IPS-11a (cell line): ENCODE results near the gene PTPRD.

Experiments
- H3K4me3 ChIP-seq: one replicate; pipeline ENCODE4 v1.5.1; 2013; ENCODE audit warnings: low read depth, low read length, control low read depth

The PTPRD gene

DNA sequence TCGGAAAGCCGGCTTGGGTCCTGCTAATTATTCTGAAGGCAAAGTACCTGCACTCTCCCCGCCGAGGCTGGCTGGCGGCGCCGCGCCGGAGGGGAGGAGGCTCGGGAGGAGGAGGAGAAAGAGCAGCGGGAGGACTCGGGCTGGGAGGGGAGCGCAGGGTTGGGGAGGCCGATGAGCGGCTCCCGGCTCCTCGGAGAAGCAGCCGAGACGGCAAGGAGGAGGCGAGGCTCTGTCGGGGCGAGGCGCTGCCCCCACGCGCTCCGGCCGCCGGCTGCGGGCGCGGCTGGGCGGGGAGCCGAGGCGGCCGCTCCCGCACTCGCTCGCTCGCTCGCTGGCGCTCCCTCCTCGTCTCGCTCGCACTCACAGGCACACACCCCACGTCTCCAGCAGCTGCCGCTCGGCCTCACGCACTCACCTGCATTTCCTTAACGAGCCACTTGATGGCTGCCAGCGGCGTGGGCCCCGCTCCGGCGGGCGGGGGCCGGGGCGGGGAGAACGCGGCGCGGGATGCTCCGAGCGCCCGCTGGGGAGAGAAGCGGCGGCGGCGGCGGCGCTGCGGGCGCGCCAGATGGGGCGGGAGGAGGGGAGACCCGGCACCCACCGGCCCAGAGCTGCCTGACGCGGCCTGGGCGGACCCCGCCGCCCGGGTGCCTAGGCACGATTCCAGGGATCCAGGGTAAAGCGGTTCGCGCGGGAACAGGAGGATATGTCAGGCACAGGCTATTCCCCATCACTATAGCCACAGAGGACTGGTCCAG is at the start of gene PTPRD:
PTPRD (minus strand) TSS at position 362 of the 758 bp plus-strand sequence.
- H3K4me3 ChIP-seq, result peak within 1 kb of the TSS; percentile 49

DNA sequence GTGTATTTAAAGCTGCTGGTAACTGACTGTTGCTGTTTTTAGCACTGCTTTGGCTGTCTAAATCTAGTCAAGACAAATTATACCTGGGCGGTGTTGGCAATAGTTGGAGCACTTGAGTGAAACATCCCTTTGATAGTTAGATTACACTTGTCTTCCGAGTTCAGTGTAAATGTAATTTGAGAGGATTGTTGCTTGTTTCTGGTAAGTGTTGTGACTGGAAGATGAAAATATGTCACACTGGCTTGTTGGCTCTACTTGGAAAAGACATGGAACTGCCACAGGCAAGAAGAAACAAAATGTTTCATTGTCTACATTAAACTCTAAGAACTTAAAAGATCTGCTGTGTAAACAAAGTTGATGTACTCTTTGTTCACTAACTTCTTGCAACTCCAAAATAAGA is 49.2 kb upstream of the PTPRD start:
- H3K4me3 ChIP-seq, result no peak overlapping the region

DNA sequence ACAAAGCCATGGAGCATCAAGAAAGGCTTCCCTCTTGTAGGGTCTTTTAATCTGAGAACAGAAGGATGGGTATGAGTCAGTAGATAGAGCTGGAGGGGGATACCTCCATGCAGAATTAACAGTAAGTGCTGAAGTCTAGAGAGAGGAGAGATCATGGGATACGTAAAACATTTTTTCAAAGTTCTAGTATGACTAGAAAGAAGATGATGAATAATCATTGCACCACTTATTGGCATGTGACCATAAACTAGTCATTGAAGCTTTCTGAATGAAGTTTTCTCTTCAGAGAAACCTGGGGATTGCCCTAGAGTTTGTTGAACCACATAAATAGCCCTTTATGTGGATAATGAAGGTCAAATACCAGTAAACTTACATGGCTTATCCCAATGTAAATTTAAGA is 48.6 kb upstream of the PTPRD start:
- H3K4me3 ChIP-seq, result no peak overlapping the region

DNA sequence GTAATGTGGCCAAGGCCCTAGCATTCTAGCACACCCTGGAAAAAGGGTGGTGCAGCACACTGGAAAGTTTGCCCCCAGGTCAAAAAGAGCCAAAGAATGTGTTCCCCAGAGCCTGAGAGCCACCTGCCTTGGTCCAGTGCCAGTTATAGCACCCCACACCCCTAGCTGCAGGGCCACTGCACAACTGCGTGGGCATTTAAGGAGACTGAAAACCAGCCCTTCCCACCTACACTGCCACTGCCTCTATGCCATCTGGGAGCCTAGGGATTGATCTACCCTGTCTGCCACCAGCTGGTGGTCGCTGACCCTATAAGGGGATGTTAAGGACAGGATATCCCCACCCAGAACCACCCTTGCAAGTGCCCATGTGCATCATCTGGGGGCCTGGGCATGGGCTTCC is 38.2 kb upstream of the PTPRD start:
- no peak overlapping the region for H3K4me3 ChIP-seq

DNA sequence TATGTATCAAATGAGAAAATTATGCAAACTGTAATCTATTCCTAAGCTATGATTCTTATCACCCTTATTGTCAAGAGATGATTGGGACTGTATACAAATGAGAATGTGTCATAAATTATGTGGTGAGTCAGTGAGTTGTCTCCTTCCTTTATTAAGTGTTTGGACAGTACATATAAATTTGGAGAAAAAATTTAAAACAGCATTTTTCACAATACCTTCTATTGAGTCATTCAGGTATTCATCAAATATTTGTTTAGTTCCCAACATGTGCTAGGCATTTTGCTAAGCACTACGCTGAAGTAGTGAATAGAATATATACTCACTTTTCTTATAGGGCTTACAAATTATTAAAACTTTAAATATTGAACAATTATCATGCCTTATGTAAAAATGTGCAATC is 36.3 kb upstream of the PTPRD start:
- no peak overlapping the region for H3K4me3 ChIP-seq

DNA sequence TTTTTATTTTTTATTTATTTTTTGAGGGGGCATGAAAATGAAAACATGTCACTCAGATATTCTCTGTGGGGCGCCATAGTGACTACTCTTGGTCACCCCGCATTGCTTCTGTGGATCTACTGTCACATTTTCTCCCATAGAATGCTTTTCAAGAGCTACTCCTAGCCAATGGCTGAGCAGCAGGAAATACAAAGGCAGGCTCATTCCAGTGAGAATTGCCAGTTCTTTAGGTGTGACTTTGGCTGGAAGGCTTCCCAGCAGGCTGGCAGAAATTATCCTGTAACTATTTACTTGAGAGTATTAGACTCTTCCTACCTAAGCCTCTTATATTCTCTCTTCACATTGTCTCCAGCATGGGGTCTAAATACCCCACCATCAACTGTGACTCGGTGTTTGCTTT is 21.0 kb upstream of the PTPRD start:
- H3K4me3 ChIP-seq, result no peak overlapping the region

DNA sequence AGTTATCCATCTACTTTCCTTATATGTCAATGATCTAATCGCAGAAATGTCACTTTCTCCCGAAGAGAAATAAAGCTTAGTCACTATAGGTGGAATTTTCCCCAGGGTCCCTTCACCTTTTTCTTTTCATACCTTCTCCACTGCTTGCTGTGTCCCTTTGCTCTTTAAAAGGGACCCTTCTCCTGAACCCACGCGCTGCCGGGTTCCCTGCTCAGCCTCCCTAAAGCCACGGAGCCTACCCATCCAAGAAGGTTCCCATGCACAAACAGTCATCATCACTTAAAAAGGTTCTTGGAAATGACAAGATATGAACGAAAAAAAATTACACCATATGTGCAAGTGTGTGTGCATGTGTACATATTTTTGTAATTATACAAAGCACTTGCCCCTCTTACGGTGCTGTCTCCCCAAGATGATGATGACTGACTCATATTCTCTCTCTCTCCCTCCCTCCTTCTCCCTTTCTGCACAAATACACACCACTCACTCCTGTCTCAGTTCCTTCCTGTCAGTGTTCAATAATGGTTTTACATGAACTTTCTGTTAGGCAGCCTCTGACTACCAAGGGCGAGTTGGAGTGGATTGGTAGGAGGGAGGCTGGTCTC is 1.5 kb upstream of the PTPRD start:
- H3K4me3 ChIP-seq, result no peak overlapping the region

DNA sequence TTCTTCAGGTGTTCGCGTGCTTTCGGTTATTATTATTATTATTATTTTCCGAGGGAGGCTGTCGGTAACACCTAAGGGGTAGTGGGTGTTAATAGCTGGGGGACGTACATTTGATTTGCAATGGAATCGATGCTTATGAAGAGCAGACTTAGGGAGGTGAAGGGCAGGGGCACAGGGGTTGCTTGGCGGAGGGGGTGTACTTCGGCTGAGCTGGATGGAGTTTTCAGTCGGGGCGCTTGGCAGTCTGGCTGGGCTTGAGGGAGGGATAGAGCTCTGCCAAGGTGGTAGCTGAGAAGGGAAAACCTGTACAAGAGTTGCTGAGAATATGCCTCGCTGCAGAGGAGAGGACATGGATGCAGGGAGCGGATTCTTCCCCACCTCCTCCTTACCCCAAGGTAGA is 617 bp upstream of the PTPRD start:
- H3K4me3 ChIP-seq, result peak overlapping the region; percentile 49

DNA sequence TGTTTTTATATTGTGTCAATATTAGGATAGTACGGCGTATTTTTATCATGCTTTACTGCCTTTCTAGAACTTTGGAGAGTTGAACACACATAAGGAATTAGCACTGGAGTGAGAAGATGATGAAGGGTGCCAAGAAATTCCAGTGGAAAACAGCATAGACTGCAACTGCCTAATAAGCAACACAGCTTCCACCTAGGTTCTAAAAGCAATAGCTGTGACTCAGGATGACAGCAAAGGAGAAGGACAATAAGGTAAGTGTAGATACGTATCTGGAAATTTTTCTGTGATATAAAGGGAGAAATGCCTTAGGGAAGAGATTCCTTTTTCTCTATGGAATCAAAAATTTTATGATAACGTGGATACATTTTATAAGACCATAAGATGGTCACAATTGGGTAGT is 7.4 kb downstream of the PTPRD start:
- no peak overlapping the region for H3K4me3 ChIP-seq

DNA sequence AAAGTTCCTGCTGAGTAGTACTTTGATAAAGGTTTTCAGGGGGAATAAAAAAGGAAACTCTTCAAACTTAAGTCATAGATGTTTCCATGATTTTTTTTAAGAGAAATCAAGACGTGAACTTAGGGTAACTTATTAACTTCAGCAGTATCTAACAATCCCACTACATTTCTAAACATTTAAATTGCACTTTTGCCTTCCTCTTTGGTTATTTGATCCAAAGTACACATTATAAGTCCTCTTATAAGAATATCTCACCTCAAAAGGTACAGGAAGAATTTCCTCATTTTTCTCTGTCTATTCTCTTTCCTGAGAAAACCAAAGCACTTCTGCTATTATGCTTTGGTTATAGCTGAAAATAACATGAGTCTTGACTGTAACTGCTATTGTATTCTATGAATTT is 7.9 kb downstream of the PTPRD start:
- no peak overlapping the region for H3K4me3 ChIP-seq

DNA sequence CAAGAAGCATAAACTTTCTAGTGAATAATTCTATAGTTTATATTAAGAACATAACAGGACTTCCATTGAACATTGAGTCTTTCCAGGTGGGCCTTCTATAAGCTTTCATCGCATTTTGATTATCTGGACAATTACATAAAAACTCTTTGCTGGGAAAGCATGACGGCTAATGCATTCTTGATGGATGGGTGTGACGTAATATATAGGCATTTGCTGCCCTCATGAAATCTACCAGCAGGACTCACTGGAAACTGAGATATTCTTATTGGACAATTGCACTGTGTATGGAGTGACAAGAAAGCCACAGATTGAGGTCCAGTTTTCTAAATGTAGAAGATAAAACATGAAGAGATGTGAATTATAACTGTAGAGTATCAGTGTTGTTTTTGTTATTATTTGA is 15.0 kb downstream of the PTPRD start:
- no peak overlapping the region for H3K4me3 ChIP-seq

DNA sequence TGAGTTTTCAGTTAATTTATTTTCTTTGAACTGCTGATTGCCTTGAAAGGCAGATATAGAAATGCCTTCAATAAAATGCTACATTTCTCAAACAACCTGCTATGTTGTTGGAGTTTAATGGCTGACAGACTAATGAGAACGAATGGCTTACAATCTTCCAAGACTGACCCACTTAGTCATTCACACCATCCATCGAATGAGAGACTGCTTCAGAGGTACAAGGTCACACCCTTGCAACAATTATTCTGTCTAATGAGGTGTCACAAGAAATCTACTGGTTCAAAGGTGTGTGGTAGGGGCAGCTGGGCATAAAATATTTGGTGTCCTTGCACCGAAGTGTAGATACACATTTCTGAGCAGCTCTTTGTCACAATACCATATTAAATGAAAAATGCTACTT is 18.3 kb downstream of the PTPRD start:
- no peak overlapping the region for H3K4me3 ChIP-seq

DNA sequence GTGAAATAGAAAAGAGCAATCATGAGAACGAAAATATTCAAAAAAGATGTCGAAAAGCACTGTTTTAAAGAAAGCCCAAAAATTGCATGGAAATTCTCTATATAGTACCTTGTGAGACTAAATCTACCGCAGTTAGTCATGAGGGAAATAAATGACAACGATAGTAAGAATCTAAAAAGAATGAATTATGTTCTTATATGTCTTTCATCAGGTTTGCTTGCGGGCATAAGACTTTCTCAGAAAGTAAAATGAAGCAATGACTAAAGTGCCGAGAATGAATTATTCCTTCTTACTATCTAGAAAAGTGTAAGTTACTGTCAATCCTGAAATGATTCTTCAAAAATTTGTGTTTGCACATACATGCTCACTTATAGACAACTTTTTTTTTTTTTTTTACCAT is 26.4 kb downstream of the PTPRD start:
- H3K4me3 ChIP-seq, result no peak overlapping the region

DNA sequence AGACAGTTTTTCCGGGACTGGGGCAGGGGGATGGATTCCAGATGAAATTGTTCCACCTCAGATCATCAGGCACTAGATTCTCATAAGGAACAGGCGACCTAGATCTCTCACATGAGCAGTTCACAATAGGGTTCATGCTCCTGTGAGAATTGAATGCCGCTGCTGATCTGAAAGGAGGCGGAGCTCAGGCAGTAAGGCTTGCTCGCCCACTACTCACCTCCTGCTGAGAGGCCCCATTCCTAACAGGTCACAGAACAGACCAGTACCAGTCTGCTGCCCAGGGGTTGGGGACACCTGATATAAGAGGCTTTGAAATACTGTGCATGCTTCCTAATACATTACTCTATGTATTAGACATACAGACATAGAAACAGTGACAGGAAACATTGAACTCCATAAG is 41.1 kb downstream of the PTPRD start:
- no peak overlapping the region for H3K4me3 ChIP-seq

DNA sequence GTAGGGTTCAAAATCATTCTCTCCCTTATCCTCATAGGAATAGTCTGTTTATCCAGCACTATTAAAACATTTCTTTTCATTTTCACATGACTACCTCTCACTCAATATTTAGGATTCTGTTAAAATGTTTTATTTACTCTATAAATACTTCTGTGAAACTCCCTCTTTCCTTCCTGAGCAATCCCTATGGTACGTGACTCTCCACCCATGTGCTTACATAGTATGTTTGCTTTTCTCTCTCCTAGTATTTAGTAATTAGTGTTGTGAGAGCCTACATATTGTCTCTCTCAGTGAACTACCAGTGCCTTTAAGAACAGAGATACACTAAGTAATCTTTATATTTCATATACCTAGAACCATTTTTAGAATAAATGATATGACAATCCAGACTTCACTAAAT is 46.0 kb downstream of the PTPRD start:
- no peak overlapping the region for H3K4me3 ChIP-seq

DNA sequence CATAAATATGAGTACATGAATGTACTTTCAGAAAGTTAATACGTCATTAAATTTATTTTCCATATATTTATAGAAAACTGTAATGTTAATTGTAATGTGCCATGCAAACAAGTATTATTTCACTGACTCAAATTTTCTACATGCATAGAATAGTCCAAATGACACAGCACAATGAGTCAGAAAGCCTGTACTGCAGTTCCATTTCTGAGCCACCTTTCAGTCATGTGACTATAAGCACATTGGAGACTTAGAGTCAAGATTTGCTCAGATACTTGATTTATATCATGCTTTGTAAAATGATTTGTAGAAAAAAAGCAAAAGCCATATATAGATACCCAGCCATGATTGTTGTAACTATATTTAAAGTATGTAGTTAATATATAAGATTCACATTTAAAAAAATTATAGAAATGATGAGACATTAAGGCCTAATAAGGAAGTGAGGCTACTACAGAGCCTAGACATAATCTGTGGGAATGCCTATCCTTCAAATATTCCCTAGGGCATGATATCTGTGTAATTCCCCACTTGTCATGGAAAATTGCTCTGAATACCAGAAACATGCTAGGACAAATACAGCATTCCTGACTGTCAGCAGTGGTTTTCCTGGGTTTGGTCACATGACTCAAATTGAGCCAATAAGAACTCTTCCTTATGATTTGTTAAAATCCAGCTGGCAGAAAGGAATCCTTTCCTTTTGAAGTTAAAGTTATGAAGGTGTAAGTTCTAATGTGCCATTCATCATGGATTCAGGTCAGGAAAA is 50.0 kb downstream of the PTPRD start:
- no peak overlapping the region for H3K4me3 ChIP-seq

DNA sequence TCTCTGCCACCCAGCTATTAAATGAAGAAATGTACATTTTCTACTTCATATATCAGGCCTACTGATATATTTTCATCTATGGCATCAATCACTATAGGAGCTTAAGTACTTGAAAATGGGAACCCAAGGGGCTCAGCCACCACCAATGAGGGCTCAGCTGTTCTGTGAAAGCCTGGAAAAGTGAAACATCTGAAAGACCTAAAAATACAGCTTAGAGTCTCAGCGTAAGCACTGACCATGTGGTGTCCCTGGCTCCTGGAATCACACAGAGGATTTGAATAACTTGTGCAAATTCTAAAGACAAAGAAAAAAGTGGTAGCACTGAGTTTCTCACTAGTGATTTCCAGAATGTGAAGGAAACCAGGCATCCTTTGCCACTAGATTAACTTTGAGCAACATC is 64.5 kb downstream of the PTPRD start:
- H3K4me3 ChIP-seq, result no peak overlapping the region

DNA sequence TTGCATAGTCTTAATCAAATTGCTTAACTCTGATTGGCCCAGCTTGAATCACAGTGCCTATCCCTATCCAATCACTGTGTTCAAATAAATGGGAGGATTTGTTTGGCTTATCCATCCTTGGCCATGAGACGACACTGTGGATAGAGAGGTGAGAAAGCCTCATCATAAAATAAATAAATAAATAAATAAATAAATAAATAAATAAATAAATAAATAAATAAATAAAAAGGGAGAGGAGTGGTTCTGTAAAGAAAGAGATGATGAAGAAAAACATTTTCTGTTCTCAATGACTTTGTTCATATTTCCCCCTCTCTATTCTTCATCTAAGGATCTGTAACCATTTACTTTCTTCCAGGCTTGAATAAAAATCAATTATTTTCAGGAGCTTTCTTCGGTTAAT is 74.7 kb downstream of the PTPRD start:
- no peak overlapping the region for H3K4me3 ChIP-seq

DNA sequence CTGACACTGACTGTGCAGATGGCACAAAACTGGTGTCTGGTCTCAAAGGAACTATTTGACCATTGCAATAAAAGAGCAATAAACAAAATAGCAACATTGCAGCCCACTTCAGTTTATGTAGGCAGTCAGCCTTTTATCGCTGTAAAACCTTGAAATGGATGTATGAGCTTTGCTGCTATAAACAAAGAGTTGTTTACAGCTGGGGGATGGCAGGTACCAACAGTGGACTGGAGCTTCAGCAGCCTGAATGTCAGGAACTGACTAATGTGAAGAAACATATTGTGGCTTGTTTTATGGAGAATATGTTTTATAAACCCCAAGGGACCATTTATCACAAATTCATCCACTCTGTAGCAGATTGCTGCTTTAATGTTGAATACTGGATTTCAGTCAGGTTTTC is 78.0 kb downstream of the PTPRD start:
- no peak overlapping the region for H3K4me3 ChIP-seq

DNA sequence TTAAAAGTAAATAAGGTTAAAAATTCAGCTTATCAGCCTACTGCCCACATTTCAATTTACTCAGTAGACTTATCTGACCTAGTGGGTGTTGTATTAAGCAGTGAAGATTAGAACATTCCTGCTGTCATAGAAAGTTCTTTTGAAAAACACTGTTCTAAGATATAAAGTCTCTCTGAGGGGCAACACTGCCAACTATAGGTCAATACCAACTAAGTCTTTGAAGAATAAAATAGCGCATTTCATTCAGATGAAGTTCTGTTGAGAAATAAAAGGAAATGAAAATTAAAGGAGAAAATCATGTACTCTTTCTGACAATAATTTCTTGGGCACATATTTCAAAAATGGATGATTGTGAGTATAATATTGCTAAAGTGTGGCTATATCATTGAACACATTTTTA is 86.8 kb downstream of the PTPRD start:
- H3K4me3 ChIP-seq, result no peak overlapping the region

DNA sequence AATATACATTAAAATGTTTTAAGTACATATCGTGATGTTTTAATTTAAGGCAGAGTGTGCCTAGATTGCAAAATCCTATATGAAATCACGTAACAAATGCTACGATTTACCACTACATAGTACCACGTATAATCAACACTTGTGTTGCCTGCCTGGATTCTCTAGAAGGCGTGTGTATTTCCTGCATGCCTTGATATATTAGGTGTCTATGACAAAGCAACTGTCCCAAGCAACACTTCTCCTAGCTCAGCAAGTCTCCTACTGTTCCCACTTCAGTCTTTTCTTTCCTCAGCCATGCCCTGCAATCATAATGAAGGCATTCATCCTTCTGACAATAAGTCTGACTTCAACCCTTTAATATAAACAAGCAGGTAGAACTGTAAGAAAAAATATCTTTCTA is 89.6 kb downstream of the PTPRD start:
- no peak overlapping the region for H3K4me3 ChIP-seq

DNA sequence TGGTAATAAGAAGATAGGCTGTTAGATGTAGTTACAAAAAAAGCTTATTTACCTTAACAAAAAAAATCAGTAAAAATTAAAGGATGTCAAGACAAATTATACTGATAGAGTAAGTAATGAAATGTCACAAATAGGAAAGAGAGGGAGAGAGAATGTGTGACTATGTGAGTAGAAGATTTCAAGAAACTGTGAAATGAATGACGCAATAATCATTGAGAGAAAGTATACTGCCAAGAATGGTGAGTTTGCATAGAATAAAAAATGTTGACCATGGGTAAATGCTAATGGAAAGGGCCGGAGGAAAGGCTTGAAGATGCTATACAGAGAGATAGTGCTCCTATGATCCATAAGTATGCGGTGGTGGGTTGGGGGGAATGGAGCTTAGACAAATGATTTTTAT is 100.7 kb downstream of the PTPRD start:
- no peak overlapping the region for H3K4me3 ChIP-seq
